ENCODE data around the gene BCLAF1.

DNA sequence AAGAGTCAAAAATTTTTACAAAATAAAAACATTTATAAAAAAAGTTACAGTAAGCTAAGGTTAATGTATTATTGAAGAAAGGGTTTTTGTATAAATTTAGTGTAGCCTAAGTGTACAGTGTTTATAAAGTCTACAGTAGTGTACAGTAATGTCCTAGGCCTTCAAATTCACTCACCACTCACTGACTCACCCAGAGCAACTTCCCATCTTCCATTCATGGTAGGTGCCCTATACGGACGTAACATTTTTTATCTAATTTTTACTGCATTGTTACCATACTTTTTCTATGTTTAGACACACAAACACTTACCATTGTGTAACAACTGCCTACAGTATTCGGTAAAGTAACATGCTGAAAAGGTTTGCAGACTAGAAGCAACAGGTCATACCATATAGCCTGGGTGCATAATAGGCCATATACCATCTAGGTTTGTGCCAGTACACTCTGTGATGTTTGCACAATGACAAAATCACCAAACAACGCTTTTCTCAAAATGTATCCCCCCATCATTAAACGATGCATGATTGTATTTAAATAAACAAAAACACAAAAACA lies 45.5 kb downstream of the BCLAF1 start:
- TF ChIP-seq CTCF (IDR thresholded peaks at IDR 0.05): no peak
- no peak for TF ChIP-seq POLR2A (IDR thresholded peaks at IDR 0.05; ENCODE audit: low read depth)
- no peak for TF ChIP-seq EP300 (IDR thresholded peaks at IDR 0.05)
- no peak for TF ChIP-seq POLR2AphosphoS5 (IDR thresholded peaks at IDR 0.05)
